ENCODE measurements around the gene HSFX4.

The HSFX4 gene

GRCh38 chrX:149979126-149979644 lies 49.8 kb downstream of the HSFX4 start:
- Histone ChIP-seq H3K9ac (ENCODE audit: low read length) (no peak overlapping the region), H3K4me2 (ENCODE audit: low read length) (no peak overlapping the region), H2AFZ (ENCODE audit: low read length) (no peak overlapping the region)

More at GRCh38 chrX:149979126-149979644, 49.8 kb downstream of the HSFX4 start:
- no peaks in the 10 kb centered on the region for H3K9me3 ChIP-seq (ENCODE audit: low read length)
- no peaks in the 10 kb centered on the region for H3K79me2 ChIP-seq (ENCODE audit: insufficient read depth, low read length)
- no peaks in the 10 kb centered on the region for H4K20me1 ChIP-seq (ENCODE audit: insufficient read depth, low read length)
- H3K4me3 ChIP-seq (ENCODE audit: low read depth, low read length, poor library complexity, severe bottlenecking), result no peak overlapping the region
- H3F3A ChIP-seq (ENCODE audit: insufficient read depth, low read length), result no peaks in the 10 kb centered on the region
- no peaks in the 10 kb centered on the region for H3K4me1 ChIP-seq (ENCODE audit: insufficient read depth, low read length, severe bottlenecking)
- TF ChIP-seq CTCF (IDR thresholded peaks at IDR 0.05; ENCODE audit: low read length) (no peak), EZH2 (IDR thresholded peaks at IDR 0.05; ENCODE audit: borderline replicate concordance, low read length) (no peak)
- H3K9me2 ChIP-seq (ENCODE audit: low read depth, low read length), result no peaks in the 10 kb centered on the region
- no peak overlapping the region for H3K27ac ChIP-seq (ENCODE audit: low read depth, low read length, poor library complexity, severe bottlenecking)
- H3K27me3 ChIP-seq (ENCODE audit: insufficient read depth, low read length), result no peaks in the 10 kb centered on the region
- no peaks in the 10 kb centered on the region for H3K36me3 ChIP-seq (ENCODE audit: insufficient read depth, low read length)

All from OCI-LY1 (cell line).